Airway epithelial cell (primary cell): Measurements from ENCODE around the gene TJP3. TPM values are rescaled to one million over a fixed set of nuclear protein-coding genes. Genes with fewer than 3 reads are reported as not detected.

Source experiments
- total RNA-seq: library from RNA; depleted of rRNA; stranded (reverse); fragments of >200 nt; gene quantifications from 2 replicates; pipeline ENCODE4 v1.2.3, GENCODE V29; 2015

TJP3 gene
- 7.5 and 10.6 TPM in 2 replicates for total RNA-seq

GRCh38 chr19:3708207-3708931 lies at the start of gene TJP3:
TJP3 (plus strand) TSS chr19:3708384; CDS start chr19:3728433, 20,049 bp downstream.

GRCh38 chr19:3700242-3701032 lies 7.7 kb upstream of the TJP3 start, which contains the start of gene PIP5K1C:
PIP5K1C (minus strand) TSS chr19:3700468; CDS start chr19:3700390, 78 bp downstream.

GRCh38 chr19:3761382-3762129 lies 53.4 kb downstream of the TJP3 start, which contains the start of gene APBA3:
APBA3 (minus strand) TSS chr19:3761692; CDS start chr19:3760264, 1,428 bp downstream.

GRCh38 chr19:3762501-3763459 lies 54.6 kb downstream of the TJP3 start, which contains the start of gene MRPL54:
MRPL54 (plus strand) TSS chr19:3762682; CDS start chr19:3762701, 19 bp downstream.

GRCh38 chr19:3771906-3772455 lies 63.8 kb downstream of the TJP3 start, which contains the start of gene RAX2:
RAX2 (minus strand) TSS chr19:3772228; CDS start chr19:3771742, 486 bp downstream.

GRCh38 chr19:3785938-3786824 lies 78.0 kb downstream of the TJP3 start, which contains the start of gene MATK:
MATK (minus strand) TSS chr19:3786381; CDS start chr19:3785135, 1,246 bp downstream.

Other genes starting within 250 kb of the TJP3 start
- 0.14 TPM in 1 of 2 replicates, not detected in the other for gene SMIM24, start 227.9 kb upstream of the TJP3 start, total RNA-seq
- gene SMIM44, start 224.9 kb upstream of the TJP3 start, total RNA-seq = not detected in 2 replicates
- gene DOHH, start 207.7 kb upstream of the TJP3 start, total RNA-seq = 31.2 and 31.5 TPM in 2 replicates
- 27.1 and 41.8 TPM in 2 replicates for gene FZR1, start 202.1 kb upstream of the TJP3 start, total RNA-seq
- gene TEKTIP1, start 169.2 kb upstream of the TJP3 start, total RNA-seq = not detected in 2 replicates
- gene MFSD12, start 150.8 kb upstream of the TJP3 start, total RNA-seq = 76.9 and 84.6 TPM in 2 replicates
- 114 and 132 TPM in 2 replicates for gene HMG20B, start 135.4 kb upstream of the TJP3 start, total RNA-seq
- gene GIPC3, start 122.9 kb upstream of the TJP3 start, total RNA-seq = not detected in 2 replicates
- 0.49 TPM in 1 of 2 replicates, not detected in the other for gene TBXA2R, start 101.5 kb upstream of the TJP3 start, total RNA-seq
- 31.7 and 37.0 TPM in 2 replicates for gene CACTIN, start 81.6 kb upstream of the TJP3 start, total RNA-seq
- 10.8 and 16.0 TPM in 2 replicates for gene PIP5K1C, start 7.9 kb upstream of the TJP3 start, total RNA-seq
- 13.0 and 22.3 TPM in 2 replicates for gene APBA3, start 53.3 kb downstream of the TJP3 start, total RNA-seq
- 57.3 and 99.0 TPM in 2 replicates for gene MRPL54, start 54.3 kb downstream of the TJP3 start, total RNA-seq
- gene RAX2, start 63.8 kb downstream of the TJP3 start, total RNA-seq = not detected in 2 replicates
- gene MATK, start 78.0 kb downstream of the TJP3 start, total RNA-seq = not detected in 2 replicates
- not detected in 2 replicates for gene ZFR2, start 160.7 kb downstream of the TJP3 start, total RNA-seq
- gene ATCAY, start 172.3 kb downstream of the TJP3 start, total RNA-seq = not detected in 2 replicates
- gene NMRK2, start 224.7 kb downstream of the TJP3 start, total RNA-seq = not detected in 2 replicates